22Rv1 (cell line): ENCODE results near the gene SLC16A5.

ENCODE experiments used
- CTCF ChIP-seq: fragments of 450-650 bp; IDR thresholded peaks from 2 replicates; pipeline ENCODE4 v1.5.1; 2017; ENCODE audit warnings: mild to moderate bottlenecking
- ZFX ChIP-seq: fragments of 450-650 bp; IDR thresholded peaks from 2 replicates; pipeline ENCODE4 v1.6.1; 2017; ENCODE audit warnings: antibody characterized with exemption, borderline replicate concordance

GRCh38 chr17:75049706-75050105 lies 38.0 kb upstream of the SLC16A5 start:
- TF ChIP-seq CTCF, result no peak
- TF ChIP-seq ZFX, result no peak
